Stimulated activated CD4-positive, alpha-beta T cell treated with anti-CD3 and anti-CD28 coated beads, Interleukin-4, amount 100 ng/mL, for 48 hours (primary cell): ENCODE results near the gene AAMP.

ENCODE experiments used
- DNase-seq, 2 donors: peaks; one replicate each; pipeline ENCODE4 v3.0.0-alpha.2; 2020; ENCODE audit warnings: low read depth in 2 of 2

AAMP gene

GRCh38 chr2:218224186-218224585 lies 45.8 kb downstream of the AAMP start:
- DNase-seq: no peak

GRCh38 chr2:218223046-218223445 lies 46.9 kb downstream of the AAMP start:
- DNase-seq: no peak

GRCh38 chr2:218221000-218221399 lies 48.9 kb downstream of the AAMP start:
- no peak for DNase-seq

GRCh38 chr2:218219934-218220333 lies 50.0 kb downstream of the AAMP start:
- DNase-seq: no peak

- DNase-seq: no peak
Measured at GRCh38 chr2:218218268-218219185, 51.4 kb downstream of the AAMP start.

- peak; percentile 62 to 72 for DNase-seq
Measured at GRCh38 chr2:218217360-218218267, 52.3 kb downstream of the AAMP start.

GRCh38 chr2:218216674-218217359 lies 53.1 kb downstream of the AAMP start, which contains the start of gene ARPC2:
ARPC2 (plus strand) TSS chr2:218217189; CDS start chr2:218217471, 282 bp downstream.
- peak; percentile 89 to 94 for DNase-seq

- no peak for DNase-seq
Measured at GRCh38 chr2:218216336-218216673, 53.6 kb downstream of the AAMP start.
